Measurements from ENCODE around the gene IL10RB.
"Not testable (repeated sequence)": the region's sequence is repeated elsewhere in the genome, so short reads cannot be mapped to it uniquely, and the experiment has no call there.

Gene IL10RB

GRCh38 chr21:33240404-33240803, 25.8 kb upstream of the IL10RB start:
- no peak for DNase-seq (ENCODE audit: low read depth in 3 of 3)

DNA sequence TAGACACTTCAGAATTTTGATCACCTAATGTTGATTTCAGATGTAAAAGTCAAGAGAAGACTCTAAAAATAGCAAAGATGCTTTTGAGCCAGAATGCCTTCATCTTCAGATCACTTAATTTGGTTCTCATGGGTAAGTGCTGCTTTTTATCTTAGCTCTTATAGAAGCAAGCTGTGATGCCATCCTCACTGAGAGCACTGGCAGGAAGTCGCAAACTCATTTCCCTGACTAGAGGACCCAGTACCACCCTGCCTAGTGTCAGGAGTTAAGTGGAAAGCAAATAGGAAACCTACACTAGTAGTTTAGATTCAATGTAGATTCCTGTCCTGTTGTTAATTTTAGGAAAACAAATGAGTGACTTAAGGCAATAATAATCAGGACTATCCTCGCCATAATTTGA, 24.3 kb upstream of the IL10RB start:
- DNase-seq (ENCODE audit: low read depth in 3 of 3): no peak

GRCh38 chr21:33242846-33243245, 23.3 kb upstream of the IL10RB start:
- not testable (repeated sequence) for DNase-seq (ENCODE audit: low read depth in 3 of 3)

- no peak for DNase-seq (ENCODE audit: low read depth in 3 of 3)
Measured at GRCh38 chr21:33244082-33244778, 21.9 kb upstream of the IL10RB start.

- DNase-seq (ENCODE audit: low read depth in 3 of 3): no peak
Measured at GRCh38 chr21:33244779-33245105, 21.4 kb upstream of the IL10RB start.

DNA sequence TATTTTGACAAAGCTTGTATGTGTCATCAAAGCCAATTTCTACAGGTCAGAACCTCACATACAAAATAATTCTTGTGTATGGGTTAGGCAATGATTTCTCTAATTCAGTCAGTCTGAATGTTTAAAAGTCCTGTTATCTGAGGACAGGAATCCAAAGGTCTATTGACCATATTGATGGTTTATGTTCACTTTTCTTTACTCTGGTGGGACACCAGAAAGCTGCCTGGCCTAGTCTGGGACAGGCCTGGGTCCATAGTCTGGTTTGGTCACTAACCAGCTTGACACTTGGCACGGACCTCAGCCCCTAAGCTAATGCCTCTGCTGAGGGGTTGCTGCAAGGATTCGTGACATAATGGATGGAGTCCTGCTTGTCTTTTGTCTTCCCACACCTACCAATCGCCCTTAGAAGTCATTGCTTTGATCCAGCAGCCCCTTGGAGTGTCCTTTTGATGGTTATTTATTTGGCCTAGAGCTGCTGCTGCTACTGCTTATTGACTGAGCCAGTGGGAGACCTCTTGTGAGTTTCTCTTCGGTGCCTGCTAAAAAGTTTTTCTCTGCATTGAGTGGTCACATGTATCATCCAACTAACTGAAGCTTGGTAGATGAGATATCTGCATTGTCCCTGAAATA, 20.8 kb upstream of the IL10RB start:
- no peak for DNase-seq (ENCODE audit: low read depth in 3 of 3)

DNA sequence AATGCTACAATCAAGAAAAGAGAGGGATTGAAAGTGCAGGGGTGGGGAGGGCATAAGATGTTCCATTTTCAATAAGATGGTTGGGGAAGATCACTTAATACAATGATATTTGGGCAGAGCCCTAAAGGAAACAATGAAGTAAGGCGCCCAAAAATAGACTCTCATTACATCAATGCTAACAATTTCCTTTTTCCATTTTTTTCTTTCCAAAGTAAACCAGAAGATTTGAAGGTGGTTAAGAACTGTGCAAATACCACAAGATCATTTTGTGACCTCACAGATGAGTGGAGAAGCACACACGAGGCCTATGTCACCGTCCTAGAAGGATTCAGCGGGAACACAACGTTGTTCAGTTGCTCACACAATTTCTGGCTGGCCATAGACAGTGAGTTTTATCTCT, 19.7 kb upstream of the IL10RB start:
- DNase-seq (ENCODE audit: low read depth in 3 of 3): no peak

DNA sequence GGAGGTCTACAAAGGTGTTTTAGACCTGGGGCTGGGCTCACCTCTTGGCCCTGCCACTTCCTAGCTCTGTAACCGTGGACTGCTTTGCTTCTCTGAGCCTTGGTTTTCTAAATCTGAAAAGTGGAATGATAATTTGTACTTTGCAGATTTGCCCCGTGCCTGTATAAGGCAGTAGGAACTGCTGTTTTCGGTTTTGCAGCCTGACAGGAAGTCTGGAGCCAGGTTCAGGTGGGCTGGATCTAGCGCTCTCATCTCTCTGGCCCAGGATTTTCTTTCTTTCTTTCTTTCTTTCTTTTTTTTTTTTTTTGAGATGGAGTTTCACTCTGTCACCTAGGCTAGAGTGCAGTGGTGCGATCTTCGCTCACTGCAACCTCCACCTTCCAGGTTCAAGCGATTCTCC, 19.2 kb upstream of the IL10RB start:
- DNase-seq (ENCODE audit: low read depth in 3 of 3): no peak

- no peak for DNase-seq (ENCODE audit: low read depth in 3 of 3)
Measured at GRCh38 chr21:33247599-33247998, 18.6 kb upstream of the IL10RB start.

DNA sequence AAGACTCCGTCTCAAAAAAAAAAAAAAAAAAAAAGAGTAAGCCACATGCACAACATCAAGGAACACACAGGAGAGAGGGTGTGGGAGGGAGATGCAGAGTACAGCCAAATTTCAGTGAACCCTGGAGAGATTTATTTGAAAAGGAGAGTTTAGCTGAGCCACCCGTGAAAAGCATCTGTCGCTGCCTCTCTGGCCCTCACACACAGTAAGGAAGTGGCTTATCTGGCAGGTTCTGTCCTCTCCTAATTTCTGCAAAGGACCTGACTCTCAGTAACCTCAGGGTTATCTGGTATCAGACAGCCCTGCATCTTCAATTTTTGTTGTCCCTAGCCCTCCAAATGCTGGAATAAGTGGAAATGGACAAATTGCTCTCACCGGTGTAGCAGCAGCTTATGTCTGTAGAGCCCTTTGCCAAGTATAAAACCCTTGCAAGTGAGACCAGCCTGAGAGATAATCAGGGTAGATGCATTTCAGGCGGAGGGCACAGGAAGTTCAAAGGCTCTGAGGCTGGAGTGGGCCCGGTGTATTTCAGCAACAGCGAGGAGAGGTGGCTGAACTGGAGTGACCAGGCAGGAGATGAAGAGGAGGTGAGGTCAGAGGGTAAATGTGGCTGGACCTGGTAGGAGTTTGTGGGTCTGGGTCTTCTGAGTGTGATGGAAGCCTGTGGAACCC, 16.7 kb upstream of the IL10RB start:
- DNase-seq (ENCODE audit: low read depth in 3 of 3): no peak

GRCh38 chr21:33251119-33251518, 15.0 kb upstream of the IL10RB start:
- no peak for DNase-seq (ENCODE audit: low read depth in 3 of 3)

GRCh38 chr21:33253382-33253781, 12.8 kb upstream of the IL10RB start:
- not testable (repeated sequence) for DNase-seq (ENCODE audit: low read depth in 3 of 3)

GRCh38 chr21:33254766-33255165, 11.4 kb upstream of the IL10RB start:
- no peak for DNase-seq (ENCODE audit: low read depth in 3 of 3)

DNA sequence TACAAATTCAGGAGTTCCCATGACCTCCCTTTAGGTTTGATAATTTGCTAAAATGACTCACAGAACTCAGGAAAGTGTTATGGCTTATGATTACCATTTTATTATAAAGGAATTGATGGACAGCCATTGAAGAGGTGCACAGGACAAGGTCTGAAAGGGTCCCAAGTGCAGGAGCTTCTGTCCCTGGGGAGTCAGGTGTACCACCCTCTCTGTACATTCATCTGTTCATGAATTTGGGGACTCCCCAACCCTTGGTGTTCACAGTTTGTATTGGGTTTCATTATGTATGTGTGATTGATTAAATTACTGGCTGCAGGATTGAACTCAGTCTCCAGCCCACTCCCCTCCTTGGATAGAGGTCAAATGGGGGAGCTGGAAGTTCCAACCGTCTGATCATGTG, 10.8 kb upstream of the IL10RB start:
- no peak for DNase-seq (ENCODE audit: low read depth in 3 of 3)

- no peak for DNase-seq (ENCODE audit: low read depth in 3 of 3)
Measured at GRCh38 chr21:33256019-33256418, 10.1 kb upstream of the IL10RB start.

GRCh38 chr21:33257094-33257803, 8.9 kb upstream of the IL10RB start:
- DNase-seq (ENCODE audit: low read depth in 3 of 3): no peak

DNA sequence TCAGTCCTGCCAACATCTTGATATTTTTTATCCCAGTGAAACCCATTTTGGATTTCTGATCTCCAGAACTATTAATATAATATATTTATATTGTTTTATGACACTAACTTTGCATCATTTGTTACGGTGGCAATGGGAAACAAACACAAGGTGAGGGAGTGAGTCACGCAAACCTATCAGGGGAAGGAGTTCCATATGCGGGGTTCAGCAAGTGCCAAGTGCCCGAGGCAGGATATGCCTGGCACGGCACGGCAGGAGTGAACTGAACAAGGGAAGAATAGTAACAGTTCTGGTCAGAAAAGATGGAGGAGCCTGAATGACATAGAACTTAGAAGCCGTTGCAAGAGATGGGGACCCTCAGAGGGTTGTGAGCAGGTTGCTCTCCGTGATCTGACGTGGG, 7.7 kb upstream of the IL10RB start:
- no peak for DNase-seq (ENCODE audit: low read depth in 3 of 3)

- DNase-seq (ENCODE audit: low read depth in 3 of 3): no peak
Measured at GRCh38 chr21:33259428-33259827, 6.7 kb upstream of the IL10RB start.

- DNase-seq (ENCODE audit: low read depth in 3 of 3): no peak
Measured at GRCh38 chr21:33259995-33260394, 6.2 kb upstream of the IL10RB start.

GRCh38 chr21:33261635-33262034, 4.5 kb upstream of the IL10RB start:
- DNase-seq (ENCODE audit: low read depth in 3 of 3): no peak

DNA sequence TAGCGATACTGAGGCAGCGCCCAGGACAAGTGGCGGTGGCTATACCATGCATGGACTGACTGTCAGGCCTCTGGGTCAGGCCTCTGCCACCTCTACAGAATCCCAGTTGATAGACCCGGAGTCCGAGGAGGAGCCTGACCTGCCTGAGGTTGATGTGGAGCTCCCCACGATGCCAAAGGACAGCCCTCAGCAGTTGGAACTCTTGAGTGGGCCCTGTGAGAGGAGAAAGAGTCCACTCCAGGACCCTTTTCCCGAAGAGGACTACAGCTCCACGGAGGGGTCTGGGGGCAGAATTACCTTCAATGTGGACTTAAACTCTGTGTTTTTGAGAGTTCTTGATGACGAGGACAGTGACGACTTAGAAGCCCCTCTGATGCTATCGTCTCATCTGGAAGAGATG, 3.2 kb upstream of the IL10RB start:
- no peak for DNase-seq (ENCODE audit: low read depth in 3 of 3)

DNA sequence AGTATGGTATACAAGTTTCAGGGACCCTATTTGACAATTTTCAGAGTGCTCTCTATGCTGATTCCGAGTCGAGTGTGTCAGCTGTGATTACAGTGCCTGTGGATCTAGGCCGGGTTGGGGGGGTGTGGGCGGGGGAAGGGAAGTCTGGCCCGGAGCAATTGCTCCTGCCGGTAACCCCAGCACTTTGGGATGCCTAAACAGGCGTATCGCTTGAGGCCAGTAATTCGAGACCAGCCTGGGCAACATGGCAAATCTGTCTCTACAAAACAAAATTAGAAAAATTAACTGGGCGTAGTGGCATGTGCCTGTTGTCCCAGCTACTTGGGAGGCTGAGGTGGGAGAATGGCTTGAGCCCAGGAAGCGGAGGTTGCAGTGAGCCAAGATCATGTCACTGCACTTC, 1.6 kb upstream of the IL10RB start:
- DNase-seq (ENCODE audit: low read depth in 3 of 3): no peak

DNA sequence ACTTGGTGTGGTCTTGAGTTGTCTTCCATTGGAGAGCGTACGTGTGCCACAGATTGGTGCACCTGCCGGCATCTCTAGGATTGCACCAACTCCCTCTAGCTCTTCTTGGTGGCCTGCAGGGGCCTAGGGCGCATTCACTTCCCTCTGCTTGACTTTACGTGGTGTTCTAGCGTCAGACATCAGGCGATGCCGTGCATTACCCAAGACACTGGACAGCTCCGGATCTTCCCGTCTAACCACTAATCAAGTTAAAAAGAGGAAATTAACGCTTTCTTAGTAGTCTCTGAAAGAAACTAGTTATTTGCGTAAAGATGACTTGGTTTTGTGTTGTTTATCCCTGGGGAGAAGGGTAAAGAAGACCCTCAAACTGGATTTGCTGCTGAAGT, 510 bp upstream of the IL10RB start:
- DNase-seq (ENCODE audit: low read depth in 3 of 3): no peak
